ENCODE results near the gene HS3ST4.
A peak's percentile ranks its signal among the peaks of the same experiment; 100 is the strongest.

HS3ST4 gene

GRCh38 chr16:25950586-25951281 is 259.0 kb downstream of the HS3ST4 start:
- TF ChIP-seq YY1 (IDR thresholded peaks at IDR 0.05; ENCODE audit: insufficient read depth, insufficient read length) (no peak), ZNF274 (IDR thresholded peaks at IDR 0.05; ENCODE audit: low read depth, low read length) (no peak), SUZ12 (IDR thresholded peaks at IDR 0.05; ENCODE audit: extremely low read depth, insufficient read depth, insufficient read length) (no peak)
- Histone ChIP-seq H3K4me3 (ENCODE audit: insufficient read length, low read depth) (no peak overlapping the region), H3K4me1 (ENCODE audit: insufficient read depth, insufficient read length) (no peaks in the 10 kb centered on the region), H3K9ac (ENCODE audit: insufficient read length, low read depth) (no peak overlapping the region), H3K36me3 (ENCODE audit: insufficient read depth, insufficient read length, low read length) (no peaks in the 10 kb centered on the region), H3K27me3 (ENCODE audit: insufficient read depth, insufficient read length) (peaks cover 41% of the 10 kb centered on the region), H3K9me3 (ENCODE audit: insufficient read depth, low read length) (0 out of 2 replicates have a peak, but pooled peaks cover 6% of the 10 kb centered on the region)
- peak; percentile 97 for DNase-seq (ENCODE audit: low read depth, low spot score)

DNA sequence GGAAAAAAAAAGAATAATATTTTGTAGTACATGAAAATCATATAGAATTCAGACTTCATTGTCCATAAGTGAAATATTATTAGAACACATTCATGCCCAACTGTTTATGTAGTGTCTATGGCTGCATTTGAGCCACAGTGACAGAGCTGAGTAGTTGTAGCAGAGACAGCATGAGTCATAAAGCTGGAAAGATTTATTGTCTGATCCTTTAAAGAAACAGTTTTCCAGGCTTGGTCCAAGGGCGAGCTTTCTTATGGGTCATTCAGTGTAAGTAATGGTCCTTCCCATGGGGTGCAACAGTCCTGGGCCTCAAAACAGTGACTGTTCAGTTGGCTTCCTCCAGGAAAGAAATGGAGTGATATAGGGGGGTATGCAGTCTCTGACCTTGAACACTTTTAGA is 260.2 kb downstream of the HS3ST4 start:
- Histone ChIP-seq H3K4me1 (ENCODE audit: insufficient read depth, insufficient read length) (no peaks in the 10 kb centered on the region), H3K4me3 (ENCODE audit: insufficient read length, low read depth) (no peak overlapping the region), H3K9ac (ENCODE audit: insufficient read length, low read depth) (no peak overlapping the region), H3K9me3 (ENCODE audit: insufficient read depth, low read length) (0 out of 2 replicates have a peak, but pooled peaks cover 6% of the 10 kb centered on the region), H3K27me3 (ENCODE audit: insufficient read depth, insufficient read length) (peaks cover 41% of the 10 kb centered on the region), H3K36me3 (ENCODE audit: insufficient read depth, insufficient read length, low read length) (no peaks in the 10 kb centered on the region)
- DNase-seq (ENCODE audit: low read depth, low spot score): no peak
- TF ChIP-seq YY1 (IDR thresholded peaks at IDR 0.05; ENCODE audit: insufficient read depth, insufficient read length): no peak
- TF ChIP-seq SUZ12 (IDR thresholded peaks at IDR 0.05; ENCODE audit: extremely low read depth, insufficient read depth, insufficient read length): no peak
- TF ChIP-seq ZNF274 (IDR thresholded peaks at IDR 0.05; ENCODE audit: low read depth, low read length): no peak

- no peak for DNase-seq (ENCODE audit: low read depth, low spot score)
- Histone ChIP-seq H3K4me1 (ENCODE audit: insufficient read depth, insufficient read length) (no peaks in the 10 kb centered on the region), H3K9me3 (ENCODE audit: insufficient read depth, low read length) (no peaks in the 10 kb centered on the region), H3K27me3 (ENCODE audit: insufficient read depth, insufficient read length) (peaks cover 41% of the 10 kb centered on the region), H3K36me3 (ENCODE audit: insufficient read depth, insufficient read length, low read length) (no peaks in the 10 kb centered on the region), H3K9ac (ENCODE audit: insufficient read length, low read depth) (no peak overlapping the region), H3K4me3 (ENCODE audit: insufficient read length, low read depth) (no peak overlapping the region)
- TF ChIP-seq SUZ12 (IDR thresholded peaks at IDR 0.05; ENCODE audit: extremely low read depth, insufficient read depth, insufficient read length) (no peak), YY1 (IDR thresholded peaks at IDR 0.05; ENCODE audit: insufficient read depth, insufficient read length) (no peak), ZNF274 (IDR thresholded peaks at IDR 0.05; ENCODE audit: low read depth, low read length) (no peak)
Measured at GRCh38 chr16:25952983-25953382, 261.2 kb downstream of the HS3ST4 start.

GRCh38 chr16:25957707-25958106 is 265.9 kb downstream of the HS3ST4 start:
- no peak for DNase-seq (ENCODE audit: low read depth, low spot score)
- H3K4me3 ChIP-seq (ENCODE audit: insufficient read length, low read depth): no peak overlapping the region
- no peaks in the 10 kb centered on the region for H3K4me1 ChIP-seq (ENCODE audit: insufficient read depth, insufficient read length)
- H3K36me3 ChIP-seq (ENCODE audit: insufficient read depth, insufficient read length, low read length): no peaks in the 10 kb centered on the region
- no peaks in the 10 kb centered on the region for H3K9me3 ChIP-seq (ENCODE audit: insufficient read depth, low read length)
- TF ChIP-seq YY1 (IDR thresholded peaks at IDR 0.05; ENCODE audit: insufficient read depth, insufficient read length) (no peak), ZNF274 (IDR thresholded peaks at IDR 0.05; ENCODE audit: low read depth, low read length) (no peak), SUZ12 (IDR thresholded peaks at IDR 0.05; ENCODE audit: extremely low read depth, insufficient read depth, insufficient read length) (no peak)
- H3K27me3 ChIP-seq (ENCODE audit: insufficient read depth, insufficient read length): peaks cover 19% of the 10 kb centered on the region
- no peak overlapping the region for H3K9ac ChIP-seq (ENCODE audit: insufficient read length, low read depth)

DNA sequence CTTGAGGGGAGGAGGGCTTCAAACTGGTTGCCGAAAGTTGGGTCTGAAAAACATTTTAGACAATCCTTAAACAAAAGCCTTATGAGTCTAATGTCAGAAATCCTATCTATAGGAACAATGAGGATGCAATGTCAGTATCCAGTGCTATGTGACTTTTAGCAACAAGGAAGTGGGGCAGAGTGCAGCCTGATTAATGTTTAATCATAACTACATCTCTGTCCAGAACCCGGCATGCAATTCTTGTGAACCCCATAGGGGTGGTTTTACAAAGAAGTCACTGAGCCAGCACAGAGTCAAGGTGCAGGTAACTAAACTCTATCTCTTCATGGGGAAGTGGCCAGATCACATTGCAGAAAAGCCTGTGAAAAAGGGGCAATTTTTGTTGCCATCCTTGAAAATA is 267.5 kb downstream of the HS3ST4 start:
- no peaks in the 10 kb centered on the region for H3K36me3 ChIP-seq (ENCODE audit: insufficient read depth, insufficient read length, low read length)
- H3K4me3 ChIP-seq (ENCODE audit: insufficient read length, low read depth): no peak overlapping the region
- H3K9me3 ChIP-seq (ENCODE audit: insufficient read depth, low read length): no peaks in the 10 kb centered on the region
- no peak overlapping the region for H3K9ac ChIP-seq (ENCODE audit: insufficient read length, low read depth)
- H3K27me3 ChIP-seq (ENCODE audit: insufficient read depth, insufficient read length): peaks cover 4% of the 10 kb centered on the region
- DNase-seq (ENCODE audit: low read depth, low spot score): no peak
- TF ChIP-seq YY1 (IDR thresholded peaks at IDR 0.05; ENCODE audit: insufficient read depth, insufficient read length): no peak
- TF ChIP-seq SUZ12 (IDR thresholded peaks at IDR 0.05; ENCODE audit: extremely low read depth, insufficient read depth, insufficient read length): no peak
- TF ChIP-seq ZNF274 (IDR thresholded peaks at IDR 0.05; ENCODE audit: low read depth, low read length): no peak
- H3K4me1 ChIP-seq (ENCODE audit: insufficient read depth, insufficient read length): no peaks in the 10 kb centered on the region

DNA sequence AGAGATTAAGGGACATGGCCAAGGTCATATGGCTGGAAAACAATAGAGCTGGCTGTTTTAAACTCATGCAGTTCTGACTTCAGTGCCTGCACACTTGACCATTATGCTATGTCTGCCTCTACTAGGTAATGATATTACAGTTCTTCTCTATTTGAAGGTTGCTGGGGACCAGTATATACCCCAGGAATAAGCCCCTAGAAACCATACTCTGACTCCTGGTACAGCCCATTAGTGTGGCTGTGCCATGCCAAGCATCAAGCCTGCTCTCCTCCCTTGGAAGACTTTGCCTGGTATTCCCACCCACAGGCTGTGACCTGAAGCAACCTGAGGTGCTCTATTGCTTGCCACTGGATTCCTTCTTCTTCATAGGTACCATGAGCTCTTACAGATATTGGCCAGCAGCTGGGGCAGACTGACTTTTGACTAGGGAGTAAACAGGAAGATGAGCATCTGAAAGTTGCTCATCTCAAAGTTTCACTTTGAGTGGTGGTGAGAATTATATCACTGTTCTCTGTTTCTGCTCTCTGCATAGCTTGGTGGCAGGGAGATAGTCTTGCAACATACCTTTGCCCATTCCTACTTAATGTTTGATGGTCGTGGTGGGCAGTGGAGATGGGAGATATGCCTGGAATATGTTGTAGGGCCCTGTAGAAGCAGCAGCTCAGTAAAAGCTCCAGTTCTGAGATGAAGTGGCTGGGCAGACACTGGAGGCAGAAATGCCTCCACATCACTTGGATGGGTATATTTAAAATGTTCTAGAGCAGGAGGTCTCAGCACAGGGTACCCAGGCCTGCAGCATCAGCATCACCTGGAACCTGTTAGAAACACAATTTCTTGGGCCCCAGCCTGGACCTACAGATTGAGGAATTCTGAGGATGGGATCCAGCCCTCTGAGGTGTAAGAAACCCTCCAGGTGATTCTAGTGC is 274.7 kb downstream of the HS3ST4 start:
- Histone ChIP-seq H3K4me1 (ENCODE audit: insufficient read depth, insufficient read length) (no peaks in the 10 kb centered on the region), H3K9me3 (ENCODE audit: insufficient read depth, low read length) (no peaks in the 10 kb centered on the region), H3K9ac (ENCODE audit: insufficient read length, low read depth) (no peak overlapping the region), H3K27me3 (ENCODE audit: insufficient read depth, insufficient read length) (no peaks in the 10 kb centered on the region), H3K4me3 (ENCODE audit: insufficient read length, low read depth) (no peak overlapping the region), H3K36me3 (ENCODE audit: insufficient read depth, insufficient read length, low read length) (no peaks in the 10 kb centered on the region)
- no peak for DNase-seq (ENCODE audit: low read depth, low spot score)
- TF ChIP-seq YY1 (IDR thresholded peaks at IDR 0.05; ENCODE audit: insufficient read depth, insufficient read length): no peak
- TF ChIP-seq ZNF274 (IDR thresholded peaks at IDR 0.05; ENCODE audit: low read depth, low read length): no peak
- no peak for TF ChIP-seq SUZ12 (IDR thresholded peaks at IDR 0.05; ENCODE audit: extremely low read depth, insufficient read depth, insufficient read length)

DNA sequence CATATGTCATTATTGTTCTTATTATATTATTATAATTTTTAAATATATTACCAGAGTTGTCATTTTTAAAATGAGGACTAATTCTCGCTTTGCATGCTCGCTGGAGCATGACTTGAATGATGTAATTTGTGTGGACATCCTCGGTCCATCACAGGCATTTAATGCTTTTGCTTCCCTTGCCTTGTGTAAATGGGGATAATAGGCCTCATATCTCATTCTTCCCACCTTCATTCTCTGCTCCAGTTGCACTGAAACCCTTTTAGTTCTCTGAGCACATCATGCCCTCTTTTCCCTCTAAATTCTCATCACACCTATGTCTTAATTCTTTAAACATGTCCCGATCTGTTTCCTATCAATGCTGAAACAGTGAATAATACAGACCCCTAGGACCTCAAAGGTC is 285.4 kb downstream of the HS3ST4 start:
- no peak overlapping the region for H3K4me3 ChIP-seq (ENCODE audit: insufficient read length, low read depth)
- H3K36me3 ChIP-seq (ENCODE audit: insufficient read depth, insufficient read length, low read length): no peaks in the 10 kb centered on the region
- H3K9me3 ChIP-seq (ENCODE audit: insufficient read depth, low read length): no peaks in the 10 kb centered on the region; the same call in 1 of the 2 replicates
- H3K9ac ChIP-seq (ENCODE audit: insufficient read length, low read depth): no peak overlapping the region
- TF ChIP-seq ZNF274 (IDR thresholded peaks at IDR 0.05; ENCODE audit: low read depth, low read length) (no peak), SUZ12 (IDR thresholded peaks at IDR 0.05; ENCODE audit: extremely low read depth, insufficient read depth, insufficient read length) (no peak), YY1 (IDR thresholded peaks at IDR 0.05; ENCODE audit: insufficient read depth, insufficient read length) (no peak)
- no peak for DNase-seq (ENCODE audit: low read depth, low spot score)
- H3K4me1 ChIP-seq (ENCODE audit: insufficient read depth, insufficient read length): no peaks in the 10 kb centered on the region
- no peaks in the 10 kb centered on the region for H3K27me3 ChIP-seq (ENCODE audit: insufficient read depth, insufficient read length)

Measured in NT2/D1 (cell line).